Fibroblast of villous mesenchyme (primary cell): Measurements from ENCODE around the gene SHF. TPM values are rescaled to one million over a fixed set of nuclear protein-coding genes. Genes with fewer than 3 reads are reported as not detected.

ENCODE experiments used
- DNase-seq: peaks from one replicate; pipeline ENCODE4 v3.0.0-alpha.2; 2010; ENCODE audit warnings: low read depth
- H3K4me3 ChIP-seq: 2 replicates; pipeline ENCODE4 v1.5.1; 2011; ENCODE audit warnings: low read depth, mild to moderate bottlenecking, low read length
- total RNA-seq: library from RNA; depleted of rRNA; stranded (reverse); fragments of >200 nt; gene quantifications from 2 replicates; pipeline ENCODE4 v1.2.3, GENCODE V29; 2012
- TF ChIP-seq, protein P1 (sequence below): IDR thresholded peaks from 2 replicates; pipeline ENCODE4 v1.5.1; 2012; ENCODE audit warnings: low read depth, mild to moderate bottlenecking, low read length; ENCODE audit not compliant: insufficient read depth

Gene SHF
- total RNA-seq, 1 donor, result 2.6 TPM

DNA sequence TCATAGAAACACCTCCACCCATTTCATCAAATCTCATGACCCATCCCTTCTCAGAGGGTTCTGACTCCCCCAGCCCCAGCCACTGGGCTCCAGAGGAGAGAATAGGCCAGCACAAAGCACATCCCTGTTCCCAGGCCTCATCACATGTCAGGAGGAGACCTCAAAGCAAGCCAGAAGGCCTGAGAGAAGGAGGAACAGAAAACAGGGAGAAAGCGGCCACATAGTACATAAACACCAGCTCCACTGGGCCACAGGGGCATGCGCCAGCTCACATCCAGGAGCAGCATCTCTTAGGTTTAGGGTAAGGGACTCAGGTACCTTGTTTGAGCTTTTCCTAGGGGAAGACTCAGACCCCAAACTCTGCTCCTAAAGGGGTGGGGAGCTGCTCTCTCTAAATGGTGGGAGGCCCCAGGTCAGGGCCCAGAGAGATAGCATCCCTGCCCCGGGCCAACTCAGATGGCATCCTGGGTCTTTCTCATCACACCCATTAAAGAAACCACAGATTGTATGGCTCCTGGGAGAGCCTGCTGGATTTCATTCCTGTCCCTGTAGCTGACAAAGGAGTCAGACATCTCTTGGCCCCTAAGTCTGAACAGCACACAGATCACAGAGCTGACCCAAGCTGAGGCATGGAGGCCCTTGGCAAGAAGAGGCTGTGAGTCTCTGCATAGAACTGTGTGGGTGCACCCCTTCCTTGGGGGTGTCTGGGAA is 2.5 kb downstream of the SHF start:
- DNase-seq, result no peak
- TF ChIP-seq, protein P1, sequence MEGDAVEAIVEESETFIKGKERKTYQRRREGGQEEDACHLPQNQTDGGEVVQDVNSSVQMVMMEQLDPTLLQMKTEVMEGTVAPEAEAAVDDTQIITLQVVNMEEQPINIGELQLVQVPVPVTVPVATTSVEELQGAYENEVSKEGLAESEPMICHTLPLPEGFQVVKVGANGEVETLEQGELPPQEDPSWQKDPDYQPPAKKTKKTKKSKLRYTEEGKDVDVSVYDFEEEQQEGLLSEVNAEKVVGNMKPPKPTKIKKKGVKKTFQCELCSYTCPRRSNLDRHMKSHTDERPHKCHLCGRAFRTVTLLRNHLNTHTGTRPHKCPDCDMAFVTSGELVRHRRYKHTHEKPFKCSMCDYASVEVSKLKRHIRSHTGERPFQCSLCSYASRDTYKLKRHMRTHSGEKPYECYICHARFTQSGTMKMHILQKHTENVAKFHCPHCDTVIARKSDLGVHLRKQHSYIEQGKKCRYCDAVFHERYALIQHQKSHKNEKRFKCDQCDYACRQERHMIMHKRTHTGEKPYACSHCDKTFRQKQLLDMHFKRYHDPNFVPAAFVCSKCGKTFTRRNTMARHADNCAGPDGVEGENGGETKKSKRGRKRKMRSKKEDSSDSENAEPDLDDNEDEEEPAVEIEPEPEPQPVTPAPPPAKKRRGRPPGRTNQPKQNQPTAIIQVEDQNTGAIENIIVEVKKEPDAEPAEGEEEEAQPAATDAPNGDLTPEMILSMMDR, result no peak
- no peak overlapping the region for H3K4me3 ChIP-seq

DNA sequence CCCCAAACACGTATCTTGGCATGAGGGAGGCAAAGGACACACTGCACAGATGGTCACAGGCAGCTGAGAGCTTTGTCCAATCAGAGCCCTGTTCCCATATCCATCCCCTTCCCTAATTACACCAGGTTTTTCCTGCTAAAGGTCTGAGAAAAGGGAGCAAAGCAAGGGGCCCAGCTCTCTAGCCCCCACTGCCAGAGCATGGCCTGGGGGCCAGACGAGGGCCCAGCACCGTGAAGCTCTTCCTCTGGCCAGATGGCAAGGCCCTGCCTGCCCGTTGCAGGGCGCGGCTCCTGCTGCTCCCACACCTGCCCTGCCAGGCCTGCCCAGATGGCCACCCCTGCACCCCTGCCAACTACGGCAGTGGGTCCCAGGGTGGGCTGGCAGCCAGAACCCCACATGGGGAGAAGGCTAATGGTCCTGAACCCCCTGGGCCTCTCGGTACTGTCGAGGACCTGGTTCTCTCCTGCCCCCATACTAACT is 3.2 kb downstream of the SHF start:
- TF ChIP-seq, protein P1, result no peak
- DNase-seq, result no peak
- no peak overlapping the region for H3K4me3 ChIP-seq

DNA sequence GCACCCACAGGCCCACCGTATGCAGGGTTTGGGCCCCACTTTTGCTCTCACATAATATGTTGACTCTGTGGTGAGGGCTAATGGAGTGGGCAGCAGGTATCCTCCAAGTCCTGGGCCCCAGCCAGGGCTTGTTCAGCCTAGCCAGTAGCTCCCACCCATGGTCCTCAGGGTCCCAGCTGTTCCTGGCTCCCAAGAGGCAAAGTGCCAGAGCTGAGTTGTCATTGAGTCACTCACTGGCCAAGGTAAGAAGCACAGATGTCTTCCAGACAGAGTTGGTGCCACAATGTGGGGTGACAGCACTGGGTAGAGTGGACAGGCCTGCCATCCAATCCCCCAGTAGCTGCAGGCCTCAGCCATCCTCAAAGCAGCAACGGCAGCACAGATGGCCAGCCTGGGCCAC is 4.3 kb downstream of the SHF start:
- TF ChIP-seq, protein P1, result no peak
- H3K4me3 ChIP-seq, result no peak overlapping the region
- DNase-seq, result no peak

DNA sequence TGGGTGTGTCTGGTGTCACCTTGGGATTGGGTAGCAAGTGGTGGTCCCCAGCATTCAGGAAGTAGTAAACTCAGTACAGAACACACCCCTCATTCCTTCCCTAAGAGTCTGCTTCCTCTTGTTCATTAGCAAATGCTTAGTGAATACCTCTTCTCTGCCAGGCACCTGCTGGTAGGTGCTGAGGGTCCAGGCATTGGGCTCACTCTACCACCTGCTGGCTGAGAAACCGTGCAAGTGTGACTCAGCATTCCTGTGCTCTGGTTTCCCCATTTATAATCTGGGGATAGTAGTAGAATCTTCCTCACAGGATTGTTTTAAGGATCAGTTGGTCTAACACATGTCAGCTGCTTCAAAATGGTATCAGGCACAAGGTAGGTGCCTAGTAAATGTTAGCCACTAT is 4.8 kb downstream of the SHF start:
- TF ChIP-seq, protein P1, result no peak
- DNase-seq, result no peak

DNA sequence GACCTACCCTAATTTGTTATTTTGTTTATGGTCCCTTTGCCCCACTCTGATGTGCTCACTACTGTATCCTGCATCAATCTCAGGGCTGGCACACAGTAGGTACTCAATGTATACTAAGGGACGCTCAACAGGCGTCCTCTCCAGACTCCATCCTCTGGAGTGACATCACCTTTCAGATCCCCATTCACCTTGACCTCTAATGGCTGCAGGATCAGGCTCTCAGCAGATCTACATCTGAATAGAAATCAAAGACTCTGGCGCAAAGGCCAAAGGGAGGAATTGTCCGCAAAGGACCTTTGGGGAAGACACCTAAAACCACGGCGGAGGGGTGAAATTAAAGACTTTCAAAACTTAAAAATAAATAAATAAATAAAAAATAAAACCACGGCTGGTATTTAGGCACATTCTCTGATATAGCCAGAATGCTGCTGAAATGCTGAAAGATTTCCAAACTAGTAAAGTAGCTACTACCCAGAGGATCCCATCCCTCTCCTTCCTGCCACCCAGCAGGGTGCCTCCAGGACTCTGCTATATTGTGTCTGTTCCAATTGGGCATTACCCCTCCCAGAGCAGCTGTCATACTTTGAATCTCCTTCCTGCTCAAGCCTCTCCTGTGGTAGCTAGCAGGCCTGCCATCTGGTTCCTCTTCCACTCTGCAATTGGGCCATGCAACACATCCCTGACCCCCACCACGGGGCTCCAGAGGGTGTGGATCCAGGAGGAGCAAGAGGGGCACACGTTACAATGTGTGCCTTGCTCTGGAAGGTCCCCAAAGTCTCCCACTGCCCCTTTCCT is 6.1 kb downstream of the SHF start:
- H3K4me3 ChIP-seq, result no peak overlapping the region
- TF ChIP-seq, protein P1, result no peak
- no peak for DNase-seq

More for the DNA sequence above, 4.8 kb downstream of the SHF start:
- H3K4me3 ChIP-seq, result no peak overlapping the region

DNA sequence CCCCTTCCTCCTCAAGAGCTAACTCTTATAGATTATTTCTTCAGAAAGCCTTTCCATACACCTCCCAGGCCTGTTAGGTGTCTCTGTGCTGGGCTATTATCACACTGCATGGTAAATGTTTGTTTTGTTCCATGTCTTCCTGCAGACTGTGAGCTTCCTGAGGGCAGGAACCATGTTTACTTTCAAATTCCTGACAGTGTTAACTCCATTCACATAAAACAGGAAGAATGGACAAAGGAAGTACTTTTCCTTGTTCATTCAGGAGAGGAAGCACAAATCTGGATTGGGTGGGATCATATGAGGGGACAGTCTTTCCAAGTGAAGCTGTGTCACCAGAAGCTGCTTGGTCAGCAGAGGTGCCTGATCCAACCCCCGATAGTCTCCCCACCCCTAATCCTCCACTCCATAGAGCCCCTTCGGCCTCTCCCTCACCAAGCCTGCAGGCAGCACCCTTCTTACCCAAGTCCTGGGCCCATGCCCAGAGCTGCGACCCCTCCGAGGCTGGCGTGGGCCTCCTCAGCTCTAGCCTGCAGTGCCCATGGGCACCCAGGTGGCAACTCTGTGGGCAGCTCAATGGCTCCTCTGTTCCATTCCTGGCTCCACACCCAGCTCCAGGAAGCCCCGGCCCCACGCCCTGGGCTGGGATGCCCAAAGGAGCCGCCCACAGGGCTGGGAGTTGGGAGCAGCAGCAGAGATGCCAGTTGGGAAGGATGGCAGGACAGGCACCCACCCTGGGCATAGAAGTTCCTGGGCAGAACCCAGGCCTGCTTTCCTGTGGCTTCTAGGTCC is 6.9 kb downstream of the SHF start:
- no peak overlapping the region for H3K4me3 ChIP-seq
- TF ChIP-seq, protein P1, result no peak
- DNase-seq, result no peak
